K562 (cell line): ENCODE measurements around the gene HSDL2. TPM values are rescaled to one million over a fixed set of nuclear protein-coding genes. Genes with fewer than 3 reads are reported as not detected.
A peak's percentile ranks its signal among the peaks of the same experiment; 100 is the strongest.

ENCODE experiments used
- DPF2 ChIP-seq: fragments of 450-650 bp; IDR thresholded peaks from 2 replicates; pipeline ENCODE4 v1.6.1; 2016
- FOS ChIP-seq: IDR thresholded peaks from 3 replicates; pipeline ENCODE4 v1.6.1; 2011; ENCODE audit not compliant: insufficient read length; ENCODE audit errors: extremely low read depth
- MEF2A ChIP-seq: IDR thresholded peaks from 2 replicates; pipeline ENCODE4 v1.6.1; 2011; ENCODE audit warnings: low read depth, mild to moderate bottlenecking, low read length, moderate library complexity; ENCODE audit not compliant: control insufficient read depth
- MTA1 ChIP-seq: fragments of 450-650 bp; IDR thresholded peaks from 2 replicates; pipeline ENCODE4 v1.6.1; 2017; ENCODE audit warnings: borderline replicate concordance
- NCOA4 ChIP-seq: fragments of 450-650 bp; IDR thresholded peaks from 2 replicates; pipeline ENCODE4 v1.6.1; 2018; ENCODE audit warnings: mild to moderate bottlenecking; ENCODE audit not compliant: partially characterized antibody
- RBFOX2 ChIP-seq: fragments of 200-400 bp; formaldehyde crosslinking; IDR thresholded peaks from 2 replicates; pipeline ENCODE4 v1.6.1; 2017; ENCODE audit warnings: low read depth, mild to moderate bottlenecking, low read length, moderate library complexity
- SIN3B ChIP-seq: fragments of 450-650 bp; IDR thresholded peaks from 2 replicates; pipeline ENCODE4 v1.6.1; 2017; ENCODE audit warnings: low read depth, mild to moderate bottlenecking, moderate library complexity
- SMARCA5 ChIP-seq: fragments of 450-650 bp; IDR thresholded peaks from 2 replicates; pipeline ENCODE4 v1.6.1; 2016
- SMARCC2 ChIP-seq: fragments of 450-650 bp; IDR thresholded peaks from 2 replicates; pipeline ENCODE4 v1.6.1; 2017; ENCODE audit warnings: antibody characterized with exemption, moderate library complexity, mild to moderate bottlenecking, low read depth
- SMARCE1 ChIP-seq: fragments of 450-650 bp; IDR thresholded peaks from 2 replicates; pipeline ENCODE4 v1.7.1; 2016; ENCODE audit warnings: mild to moderate bottlenecking
- TEAD4 ChIP-seq, 2 experiments: sonication (generic) in 1 of 2; formaldehyde crosslinking in 1 of 2; IDR thresholded peaks; 2 replicates each; pipeline versions ENCODE4 v1.6.1 to v1.8.0; 2012 to 2022; ENCODE audit warnings: borderline replicate concordance in 1 of 2, inconsistent platforms in 1 of 2, low read length in 1 of 2, mild to moderate bottlenecking in 1 of 2, missing genetic modification reagents in 1 of 2
- ZNF263 ChIP-seq: sonication (generic); formaldehyde crosslinking; IDR thresholded peaks from 2 replicates; pipeline ENCODE4 v1.8.0; 2022; ENCODE audit warnings: mild to moderate bottlenecking, missing genetic modification reagents, borderline replicate concordance
- ZNF644 ChIP-seq: fragments of 200-800 bp; sonication (Bioruptor generic); IDR thresholded peaks from 2 replicates; pipeline ENCODE4 v1.6.1; 2016; ENCODE audit warnings: low read depth, missing genetic modification characterization, missing compliant biosample characterization
- polyA plus RNA-seq, 8 experiments: library from polyadenylated mRNA; depleted of rRNA in 4 of 8; stranded (reverse) in 5 of 8; unstranded in 3 of 8; fragments of >200 nt; fragmentation: Nextera tagmentation in 2 of 8; fragmentation: Illumina TruSeq in 1 of 8; extraction: Ambion mirVana in 2 of 8; extraction: Trizol in 1 of 8; gene quantifications; 2 replicates each; pipeline versions ENCODE4 v1.2.1 to v1.2.3, GENCODE V29; 2011 to 2014; ENCODE audit warnings: inconsistent platforms in 1 of 8, missing spikeins in 1 of 8
- total RNA-seq, 7 experiments: library from RNA; depleted of rRNA in 6 of 7; stranded (reverse); fragments of >200 nt in 6 of 7; fragmentation: Illumina TruSeq in 2 of 7; extraction: Trizol in 2 of 7; gene quantifications; 2 replicates each; pipeline versions ENCODE4 v1.2.1 to v1.2.3, GENCODE V29; 2011 to 2021; ENCODE audit warnings: low replicate concordance in 1 of 7

HSDL2 gene
- total and polyA plus RNA-seq, 9 of the 15 experiments (the other 6 are each of a cell fraction or from before 2014, with no cell fraction given), result 22.8 to 74.1 (median 35.6) TPM

DNA sequence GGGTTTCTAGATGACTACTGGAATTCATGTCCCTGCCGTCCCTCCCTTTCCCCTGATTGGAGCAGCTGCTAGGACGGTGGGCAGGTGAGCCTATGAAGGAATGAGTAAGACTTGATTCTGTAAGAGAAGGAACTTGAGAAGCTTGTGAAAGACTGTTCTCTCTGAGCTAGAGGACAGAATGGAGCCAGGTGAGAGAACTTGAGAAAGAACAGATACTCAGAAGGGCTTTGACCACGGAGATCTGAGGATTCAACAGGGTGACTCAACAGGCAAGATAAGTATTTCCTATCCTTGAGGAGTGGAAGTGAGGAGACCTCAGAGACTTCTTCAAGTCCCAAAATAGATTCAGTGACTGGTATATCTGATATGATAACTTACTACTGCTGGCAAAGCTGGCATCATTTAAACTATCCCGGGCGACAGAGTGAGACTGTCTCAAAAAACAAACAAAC, 41.9 kb downstream of the HSDL2 start (continued):
- peak; percentile 51; the same call in 1 of the 2 replicates for TF ChIP-seq SMARCC2
- TF ChIP-seq SMARCE1, result peak; percentile 88
- peak; percentile 81 for TF ChIP-seq DPF2
- no peak for TF ChIP-seq RBFOX2
- peak; percentile 27 for TF ChIP-seq FOS
- no peak for TF ChIP-seq NCOA4
- peak; percentile 68; the same call in 1 of the 2 replicates for TF ChIP-seq MTA1
- TF ChIP-seq ZNF644 (tag), result no peak
- TF ChIP-seq MEF2A, result peak; percentile 93
- TF ChIP-seq ZNF263, result no peak
- TF ChIP-seq TEAD4 (IDR thresholded peaks at IDR 0.05; ENCODE audit: low read length), result peak; percentile 66
- no peak for TF ChIP-seq TEAD4 (CRISPR knock-in tag; IDR thresholded peaks at IDR 0.05; ENCODE audit: borderline replicate concordance)
- no peak for TF ChIP-seq SIN3B
- TF ChIP-seq SMARCA5, result no peak
